Medulla oblongata (tissue), 1 donor: ENCODE results near the gene FILIP1L.

Source experiments
- DNase-seq: peaks from one replicate; pipeline ENCODE4 v3.0.0-alpha.2; 2015; ENCODE audit errors: extremely low spot score

FILIP1L gene

DNA sequence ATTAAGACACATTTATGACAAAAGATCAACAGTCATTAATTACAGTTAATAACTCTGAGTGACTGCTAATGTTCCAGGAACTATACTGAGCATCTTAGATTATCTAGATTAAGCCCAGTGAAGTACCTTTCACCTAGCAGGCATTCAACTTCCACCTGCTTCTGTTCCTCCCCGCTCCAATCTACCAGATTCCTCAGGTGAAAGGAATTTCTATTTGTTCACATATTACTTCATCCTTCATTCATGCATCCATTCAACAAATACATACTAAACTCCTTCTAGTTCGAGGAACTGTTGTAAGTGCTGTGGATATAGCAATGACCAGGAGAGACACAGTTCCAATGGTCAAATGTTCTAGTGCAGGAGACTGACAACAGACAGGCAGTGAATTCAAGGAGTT lies 139.3 kb downstream of the FILIP1L start:
- no peak for DNase-seq

DNA sequence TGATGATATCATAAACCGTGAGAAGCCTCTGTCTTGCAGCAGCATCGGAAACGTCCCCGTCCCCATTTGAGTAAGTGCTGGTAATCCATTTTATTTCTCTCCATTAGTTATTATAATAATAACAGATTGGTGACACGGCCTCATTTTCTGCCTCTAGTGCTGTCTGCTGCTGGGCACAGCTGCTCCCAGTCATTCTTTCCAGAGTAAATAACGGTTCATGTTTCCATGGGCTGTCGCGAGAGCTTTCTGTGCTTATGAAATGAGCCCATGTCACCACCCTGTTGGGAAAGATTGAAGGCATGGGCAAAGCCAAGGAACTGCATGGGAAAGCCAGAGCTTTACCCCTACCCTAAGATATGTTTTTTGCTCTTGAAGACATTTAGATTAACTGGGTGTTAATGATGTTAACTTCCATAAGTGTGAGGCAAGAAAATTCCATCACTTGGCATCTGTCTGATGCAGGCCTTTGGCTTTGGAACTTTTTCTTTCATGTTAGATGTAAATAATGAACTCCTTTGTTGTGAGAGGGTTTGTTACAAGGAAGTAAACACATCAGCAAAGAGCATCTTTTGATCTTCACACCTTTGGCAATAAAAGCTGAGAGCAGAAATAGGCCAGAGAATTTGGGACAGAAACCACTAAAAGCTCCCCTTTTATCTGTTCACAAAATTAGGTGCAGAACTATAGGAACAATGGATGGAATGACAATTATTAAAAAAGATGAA lies 141.8 kb downstream of the FILIP1L start:
- no peak for DNase-seq

DNA sequence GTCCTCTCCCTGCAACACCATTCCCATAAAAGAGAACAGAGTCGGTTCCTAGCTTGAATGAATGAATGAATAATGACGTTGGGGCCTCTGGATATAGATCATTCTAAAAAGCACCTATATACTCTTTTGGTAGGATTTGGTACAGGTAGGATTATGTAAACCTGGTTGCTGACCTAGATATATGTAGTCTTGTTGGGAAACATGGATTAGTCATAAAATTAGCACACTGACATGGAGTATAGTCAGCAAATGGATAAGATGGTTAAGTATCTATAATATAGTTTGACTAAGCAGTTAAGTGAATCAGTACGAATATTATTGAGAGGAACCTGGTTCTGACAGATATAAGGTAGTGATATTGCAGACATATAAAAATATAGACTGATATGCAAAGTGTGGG lies 142.5 kb downstream of the FILIP1L start:
- no peak for DNase-seq

DNA sequence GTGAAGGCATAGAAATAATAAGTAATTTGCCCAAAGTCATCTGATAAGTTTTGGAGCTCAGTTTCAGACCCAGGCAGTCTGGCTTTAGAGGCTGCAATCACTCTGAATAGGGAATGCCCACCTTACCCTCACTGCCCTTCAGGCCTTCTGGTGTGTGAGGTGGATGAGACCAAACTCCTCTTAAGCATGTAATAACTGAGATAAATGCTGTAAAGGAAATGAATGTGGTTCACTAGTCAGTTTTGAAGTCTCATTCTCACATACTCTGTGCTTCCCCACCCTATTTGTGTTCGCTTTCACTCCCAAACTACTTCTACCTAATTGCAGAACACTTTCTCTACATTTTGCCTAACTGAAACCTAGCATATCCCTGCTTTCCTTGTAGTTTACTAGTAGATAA lies 144.1 kb downstream of the FILIP1L start:
- no peak for DNase-seq

DNA sequence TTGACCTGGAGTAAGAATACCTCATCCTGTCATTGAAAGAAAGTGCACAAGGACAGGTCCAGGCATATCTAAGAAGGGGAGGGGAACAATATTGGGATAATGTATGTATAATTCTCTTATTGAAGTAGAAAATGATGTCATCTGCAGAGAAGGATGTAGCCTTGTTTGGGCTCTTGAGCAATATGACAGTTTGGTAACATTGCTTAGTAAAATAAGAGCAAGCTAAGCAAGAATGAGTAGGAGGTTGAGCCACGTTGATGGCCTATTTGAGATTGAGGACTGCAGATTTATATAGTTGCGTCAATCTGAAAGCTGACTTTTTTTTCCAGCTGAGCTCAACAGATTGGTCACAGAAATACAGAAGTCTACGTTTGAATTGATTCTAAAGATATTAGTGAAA lies 145.2 kb downstream of the FILIP1L start:
- no peak for DNase-seq

DNA sequence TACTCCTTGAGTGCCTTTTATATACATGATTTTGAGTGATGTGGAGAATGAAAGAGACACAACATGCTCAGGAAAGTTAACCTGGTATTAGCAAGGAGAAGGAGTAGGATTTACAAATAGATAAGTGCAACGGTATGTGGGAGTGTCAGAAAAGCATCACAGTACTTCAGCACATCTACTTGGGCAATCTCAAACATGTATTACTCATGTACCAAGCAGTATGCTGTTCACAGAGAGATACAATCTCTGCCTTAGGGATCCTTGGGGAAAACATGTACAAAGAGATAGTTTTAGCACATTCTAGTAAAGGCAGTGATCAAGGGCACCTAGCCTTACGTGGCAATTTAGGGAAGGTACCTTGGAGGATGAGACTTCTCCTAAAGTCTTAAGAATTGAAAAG lies 146.5 kb downstream of the FILIP1L start:
- no peak for DNase-seq

DNA sequence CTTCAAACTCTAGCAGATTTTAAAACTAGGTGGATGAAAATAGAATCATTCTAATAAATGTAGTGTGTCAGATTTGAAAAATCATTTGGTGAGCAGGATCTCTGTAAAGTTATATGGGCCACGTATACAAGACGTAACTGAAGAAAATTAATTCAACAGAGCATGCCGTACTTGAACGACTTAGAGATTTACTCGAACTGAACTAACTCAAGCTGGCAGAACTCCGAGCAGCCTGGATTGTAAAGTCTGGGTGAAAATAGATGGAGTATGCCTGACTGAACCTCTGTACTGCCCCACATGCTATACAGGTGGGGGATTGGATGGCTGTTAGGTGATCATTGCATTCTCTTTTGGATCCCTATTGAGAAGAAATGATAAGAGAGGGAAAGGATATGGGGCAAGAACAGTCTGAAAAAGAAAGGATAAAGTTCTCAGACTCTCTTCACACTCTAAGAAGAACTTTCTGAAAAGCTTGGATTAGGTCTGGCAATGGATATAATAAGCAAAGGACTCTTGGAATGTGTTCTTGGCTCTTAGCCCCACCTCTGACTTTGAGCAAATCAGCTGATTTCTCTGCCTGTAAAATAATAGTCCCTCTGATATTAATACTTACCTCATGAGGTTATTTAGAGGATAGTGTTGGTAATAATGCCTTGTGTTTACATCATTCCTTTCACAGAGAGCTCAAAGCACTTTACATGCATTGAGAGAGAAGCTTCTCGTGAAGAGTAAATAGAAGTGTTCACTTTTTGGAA lies 147.5 kb downstream of the FILIP1L start:
- no peak for DNase-seq

DNA sequence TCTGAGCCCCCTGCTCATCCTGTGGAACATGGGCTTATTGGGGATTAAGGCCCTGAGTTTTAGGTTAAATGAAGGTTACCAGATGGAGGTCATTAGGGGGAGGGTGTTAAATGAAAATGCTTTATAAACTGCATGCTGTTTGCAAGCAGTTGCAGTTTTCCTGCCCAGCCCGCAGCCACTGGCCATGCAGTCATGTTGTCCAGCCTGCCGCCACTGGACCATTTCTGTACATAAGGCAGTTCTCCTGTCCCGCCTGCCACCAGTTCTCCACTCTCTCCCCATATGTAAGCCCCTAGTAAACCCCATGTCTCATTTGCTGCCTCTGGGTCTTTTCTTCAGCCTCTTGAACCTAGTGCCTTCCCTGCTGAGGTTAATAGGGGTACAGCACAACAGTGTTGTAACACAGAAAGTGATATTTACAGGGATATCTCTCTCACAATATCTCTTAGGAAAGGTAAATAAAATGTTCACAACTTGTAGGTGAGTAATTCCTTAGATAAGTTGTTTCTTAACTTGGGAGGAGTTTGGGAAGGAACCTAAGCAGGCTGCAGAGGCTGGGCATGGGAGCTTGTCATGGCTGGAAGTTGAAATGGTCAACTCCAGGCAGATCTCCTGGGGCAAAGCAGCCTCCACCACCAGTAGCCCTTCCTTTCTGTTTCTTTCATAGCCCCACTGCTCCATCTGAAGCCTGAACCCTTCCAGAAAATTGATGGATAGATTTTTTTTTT lies 148.5 kb downstream of the FILIP1L start:
- no peak for DNase-seq

DNA sequence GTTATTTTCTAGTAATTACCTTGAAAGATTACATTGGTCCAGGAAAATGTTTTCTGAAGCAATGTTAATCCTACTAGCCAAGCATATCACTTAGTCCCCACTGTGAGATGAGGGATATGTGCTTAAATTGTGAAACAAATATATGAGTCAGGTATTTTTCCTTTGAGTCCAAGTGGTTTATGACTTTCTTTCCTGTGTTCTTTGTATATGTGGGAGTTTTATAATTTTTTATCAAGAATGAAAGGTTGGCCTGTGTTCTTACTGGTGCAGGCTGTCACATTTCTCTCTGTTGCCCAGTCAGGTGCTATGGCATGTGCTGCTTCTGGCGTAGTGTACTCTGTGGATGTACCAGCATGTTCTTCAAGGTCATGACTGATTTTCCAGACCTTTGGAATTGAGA lies 149.2 kb downstream of the FILIP1L start:
- DNase-seq = no peak

DNA sequence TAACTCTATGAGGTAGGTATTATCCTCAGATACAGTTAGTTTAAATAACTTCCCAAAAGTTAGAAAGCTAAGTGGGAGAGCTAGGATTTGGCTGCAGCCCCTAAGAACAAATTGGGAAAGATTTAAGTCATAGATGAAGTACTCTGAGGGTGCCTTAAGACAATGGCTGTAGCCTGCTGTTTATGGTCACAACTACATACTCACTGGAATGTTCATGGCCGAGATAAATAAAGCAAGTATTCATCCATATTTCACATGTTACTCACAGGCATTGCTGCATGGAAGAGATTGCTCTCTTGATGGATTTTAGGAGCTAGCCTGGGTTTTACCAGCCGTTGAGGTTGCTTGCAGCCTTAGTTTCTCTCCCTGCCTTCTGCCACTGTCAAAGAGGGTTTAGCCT lies 151.6 kb downstream of the FILIP1L start:
- DNase-seq = no peak

DNA sequence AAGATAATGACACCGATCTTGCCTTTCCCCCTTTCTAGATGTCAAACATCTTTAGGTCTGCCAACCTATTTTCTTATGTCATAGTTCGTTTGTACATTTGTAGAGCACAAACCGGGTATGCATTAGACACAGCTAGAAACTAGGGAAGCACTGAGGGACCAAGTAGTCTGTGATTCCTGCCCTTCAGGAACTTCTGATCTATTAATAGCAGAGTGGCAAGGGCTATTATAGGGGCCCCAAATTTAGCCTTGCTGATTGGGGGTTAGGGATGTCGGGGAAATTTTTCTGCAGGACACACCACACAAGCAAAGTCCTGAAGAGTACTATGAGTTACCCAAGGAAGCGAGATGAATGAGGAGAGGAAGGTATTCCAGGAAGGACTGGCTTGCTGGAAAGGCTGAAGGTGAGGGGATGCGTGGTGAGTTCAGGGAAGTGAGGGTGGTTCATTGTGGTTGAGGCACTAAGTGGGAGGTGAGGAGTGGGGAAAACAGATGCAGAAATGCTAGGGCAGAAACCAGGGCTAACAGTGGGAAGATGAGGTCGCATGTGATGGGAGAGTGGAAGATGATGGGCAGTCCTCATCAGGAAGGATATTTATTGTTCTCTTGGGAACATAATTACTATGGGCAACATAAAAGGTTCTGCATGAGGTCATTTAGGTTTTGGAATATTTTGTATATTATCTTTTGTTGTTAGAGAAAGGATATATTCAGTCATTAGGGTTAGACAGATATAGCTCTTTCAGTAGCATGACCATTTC lies 152.4 kb downstream of the FILIP1L start:
- DNase-seq = no peak

DNA sequence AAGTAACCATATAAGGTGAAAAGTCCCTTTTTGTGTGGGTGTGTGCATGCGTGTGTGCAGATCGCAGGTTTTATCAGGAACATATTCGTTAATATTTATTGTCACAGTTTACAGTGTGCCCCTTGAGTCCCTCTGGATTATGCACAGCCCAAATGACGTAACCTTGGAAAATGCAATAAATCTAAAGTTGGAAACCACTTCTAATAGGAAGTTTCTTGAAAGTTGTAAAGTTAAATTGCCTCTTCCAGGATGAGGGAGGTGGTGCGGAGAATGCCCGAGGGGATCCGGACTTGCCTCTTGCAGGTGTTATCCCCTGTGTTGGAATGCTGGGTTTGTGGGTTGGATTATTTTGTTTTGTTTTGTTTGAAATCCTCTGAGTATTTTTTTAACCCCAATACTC lies 153.4 kb downstream of the FILIP1L start:
- DNase-seq = no peak

DNA sequence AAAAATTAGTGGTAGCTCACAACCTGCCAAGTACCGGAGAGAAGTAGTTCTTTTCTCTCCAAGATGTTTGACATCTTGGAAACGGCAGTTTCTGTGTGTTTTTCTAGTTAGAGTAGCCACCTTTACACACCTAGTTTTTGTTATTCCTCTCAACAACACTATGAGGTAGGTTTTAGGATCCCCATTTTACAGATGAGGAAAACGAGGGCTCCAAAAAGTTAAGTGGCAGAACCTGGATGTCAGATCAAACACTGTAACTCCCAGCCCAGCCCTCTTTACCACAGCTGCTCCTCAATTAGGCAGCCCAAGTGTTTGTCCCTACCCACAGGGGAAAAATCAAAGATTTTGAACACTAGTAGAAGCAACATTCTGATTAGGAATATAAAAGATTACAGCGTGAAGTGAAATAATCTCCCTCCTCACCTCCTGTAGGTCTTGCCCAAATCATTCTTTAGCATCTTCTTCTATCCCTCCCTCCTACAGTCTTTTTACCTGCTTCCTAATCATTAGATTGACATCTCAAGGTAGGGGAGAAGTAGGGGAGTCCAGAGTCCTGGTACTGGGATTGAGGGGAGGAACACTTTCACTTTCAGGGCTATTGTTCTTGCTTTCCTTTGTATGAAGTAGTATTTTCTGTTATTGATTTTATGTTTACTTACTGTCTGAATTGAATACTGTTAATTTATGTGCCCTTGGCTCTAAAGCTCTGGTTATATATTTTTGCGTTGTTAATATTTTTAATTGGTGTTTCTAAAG lies 154.0 kb downstream of the FILIP1L start:
- no peak for DNase-seq

DNA sequence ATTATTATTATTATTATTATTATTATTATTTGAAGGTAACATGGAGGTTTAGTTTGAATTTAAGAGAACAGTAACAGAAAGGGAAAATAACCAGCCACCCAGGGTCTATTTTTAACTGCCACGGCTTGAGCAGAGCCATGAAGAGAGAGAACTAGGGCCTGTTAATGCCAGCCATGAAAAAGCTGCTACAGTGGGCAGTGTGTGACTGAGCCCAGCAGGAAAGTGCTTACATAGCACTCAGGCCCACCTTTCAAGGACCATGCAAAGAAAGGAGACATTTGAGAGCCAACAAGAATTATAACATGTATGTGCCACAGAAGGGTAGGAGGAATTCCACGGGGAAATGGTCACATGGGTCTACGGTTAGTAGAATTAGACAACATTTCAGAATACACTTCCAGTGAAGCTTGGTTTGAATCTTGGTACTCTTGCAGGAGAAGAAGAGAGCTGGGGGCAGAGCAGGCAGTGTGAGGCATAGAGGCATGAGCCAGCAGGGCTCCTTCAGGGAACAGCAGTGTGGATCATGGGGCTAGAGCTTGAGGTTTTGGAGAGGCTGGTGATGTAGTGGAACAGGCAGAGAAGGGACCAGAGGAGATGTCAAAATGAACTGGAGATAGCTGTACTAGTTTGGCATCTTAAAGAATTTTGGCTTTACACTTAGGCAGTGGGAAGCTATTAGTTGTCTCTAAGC lies 155.9 kb downstream of the FILIP1L start:
- DNase-seq = no peak

DNA sequence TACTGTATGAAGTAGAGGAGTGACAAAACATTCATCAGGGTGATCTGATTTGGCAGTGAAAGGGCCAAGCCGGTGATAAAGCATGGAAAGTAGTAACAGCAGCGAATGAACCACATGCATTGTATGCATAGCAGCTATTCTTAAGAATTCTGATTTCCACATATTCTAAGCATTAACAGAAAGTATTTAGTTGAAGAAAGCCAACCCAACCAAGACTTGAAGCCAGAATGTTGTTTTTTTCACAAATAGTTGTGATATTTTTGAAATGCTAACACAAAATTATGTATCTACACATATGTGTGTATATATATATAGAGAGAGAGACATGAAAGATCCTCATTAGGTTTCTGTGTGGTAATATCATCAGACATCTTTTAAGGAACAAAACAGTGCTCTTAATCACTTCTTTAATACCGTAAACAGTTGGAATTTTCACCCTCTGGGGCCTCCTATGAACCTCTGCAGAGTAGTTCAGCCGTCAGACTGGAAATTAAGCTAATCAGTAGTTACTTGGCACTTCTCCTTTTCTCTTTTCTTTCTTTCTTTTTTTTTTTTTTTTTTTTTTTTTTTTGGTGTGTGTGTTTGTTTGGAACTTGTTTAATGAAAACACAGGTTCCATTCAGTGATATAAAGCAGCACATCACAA lies 157.0 kb downstream of the FILIP1L start:
- no peak for DNase-seq

DNA sequence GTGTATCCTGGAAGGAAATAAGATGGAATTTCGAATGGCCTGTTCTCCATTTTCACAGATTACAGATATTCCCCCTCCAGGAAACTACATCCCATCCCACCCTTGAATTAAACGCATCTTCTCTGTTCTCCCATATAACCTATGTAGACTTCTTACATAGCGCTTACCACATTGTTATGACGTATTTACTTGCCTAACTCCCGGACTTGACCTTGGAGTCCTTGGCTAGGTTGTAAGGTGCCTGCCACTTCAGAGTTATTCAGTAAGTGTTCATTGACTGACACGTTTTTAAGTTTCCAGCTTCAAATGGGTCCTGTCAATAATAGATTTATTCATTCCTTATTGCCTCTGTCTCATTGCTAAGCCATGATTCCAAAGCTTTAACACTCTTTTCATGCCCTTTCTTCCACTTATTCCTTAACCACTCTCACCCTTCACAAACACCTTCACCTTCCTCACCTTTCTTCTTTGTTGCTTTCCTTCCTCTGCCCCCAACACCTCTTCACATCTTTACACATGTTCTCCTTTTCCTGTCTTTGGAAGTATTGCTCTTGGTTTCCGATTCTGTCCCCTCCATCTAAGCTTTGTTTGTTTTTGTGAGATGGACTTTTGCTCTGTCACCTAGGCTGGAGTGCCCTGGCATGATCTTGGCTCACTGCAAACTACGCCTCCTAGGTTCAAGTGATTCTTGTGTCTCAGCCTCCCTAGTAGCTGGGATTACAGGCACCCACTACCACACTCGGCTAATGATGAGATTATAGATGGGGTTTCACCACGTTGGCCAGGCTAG lies 158.3 kb downstream of the FILIP1L start:
- no peak for DNase-seq

DNA sequence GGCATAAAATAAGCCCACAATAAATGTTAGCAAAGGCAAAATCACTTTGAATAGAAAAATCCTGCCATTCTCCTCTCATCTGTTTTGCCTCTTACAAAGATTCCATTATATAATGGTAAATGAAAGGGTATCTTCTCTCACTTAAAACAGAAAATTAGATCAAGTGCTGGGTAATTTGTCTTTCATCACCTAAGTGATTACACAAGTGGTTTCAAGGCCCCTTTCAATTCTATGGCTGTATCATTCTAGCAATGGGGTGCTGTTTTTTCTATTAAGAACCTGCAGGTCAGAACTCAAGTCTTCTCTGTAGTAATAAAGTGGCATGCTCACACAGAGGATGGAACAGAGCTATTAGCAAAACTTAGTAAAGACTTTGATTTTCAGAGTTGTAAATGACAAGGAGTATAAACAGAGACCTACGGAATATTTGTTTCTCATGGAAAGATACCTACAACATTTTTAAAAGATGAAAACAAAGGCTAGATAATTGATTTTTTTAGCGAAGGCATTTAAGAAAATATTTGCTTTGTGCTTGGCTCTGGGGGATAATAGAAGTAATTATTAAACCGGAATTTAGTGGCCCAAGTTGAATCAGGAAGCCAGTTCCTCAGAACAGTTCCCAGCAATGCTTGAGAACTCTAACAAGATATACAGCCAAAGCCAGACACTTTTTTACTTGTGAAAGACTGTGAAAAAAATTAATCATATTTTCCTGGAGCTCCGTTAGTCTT lies 159.2 kb downstream of the FILIP1L start:
- DNase-seq = no peak

DNA sequence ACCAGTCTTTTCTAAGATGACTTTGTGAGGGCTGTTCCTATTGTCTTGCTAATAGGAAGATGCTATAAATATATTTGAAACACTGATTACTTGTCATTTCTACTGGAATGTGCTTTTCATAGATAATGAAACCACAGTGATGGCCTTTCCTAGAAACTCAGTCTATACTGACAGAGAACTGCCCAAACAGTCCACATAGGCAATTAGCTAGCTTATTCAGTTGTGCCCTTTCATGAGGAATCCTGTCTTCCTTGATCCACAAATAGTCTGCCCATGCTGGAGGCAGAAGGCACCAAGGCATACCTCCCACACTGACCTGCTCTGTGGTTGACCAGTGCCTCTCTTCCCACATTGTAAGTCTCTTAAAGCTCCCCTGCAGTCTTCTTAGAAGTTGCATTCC lies 160.7 kb downstream of the FILIP1L start:
- DNase-seq = no peak

DNA sequence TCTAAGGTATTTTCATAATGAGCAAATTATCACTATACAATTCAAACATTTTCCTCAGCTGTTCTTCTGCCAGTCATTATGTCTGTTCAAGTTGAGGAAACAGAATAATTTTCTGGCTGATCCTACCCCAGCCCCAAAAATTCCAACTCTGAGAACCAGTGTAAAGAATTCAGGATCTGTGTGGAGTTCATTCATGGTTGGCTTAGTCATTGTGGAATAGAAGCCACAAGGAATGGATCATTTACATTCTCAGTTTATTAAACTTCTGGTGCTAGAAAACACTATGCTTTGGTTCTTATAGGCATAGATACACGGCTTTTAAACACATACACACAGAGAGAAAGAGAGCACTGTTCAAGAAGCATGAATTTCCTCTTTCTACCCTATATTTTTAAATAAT lies 162.0 kb downstream of the FILIP1L start:
- no peak for DNase-seq
